ENCODE results near the gene TTLL8.

Gene TTLL8

GRCh38 chr22:50082197-50082715, 24.2 kb upstream of the TTLL8 start:
- no peak for DNase-seq

- DNase-seq: no peak
Observed at GRCh38 chr22:50081426-50082196, 23.5 kb upstream of the TTLL8 start.

- no peak for DNase-seq
Observed at GRCh38 chr22:50080077-50080465, 22.0 kb upstream of the TTLL8 start.

- DNase-seq: no peak
Observed at GRCh38 chr22:50078761-50079160, 20.7 kb upstream of the TTLL8 start.

GRCh38 chr22:50078246-50078645, 20.1 kb upstream of the TTLL8 start:
- no peak for DNase-seq

- DNase-seq: no peak
Observed at GRCh38 chr22:50076646-50077535, 18.8 kb upstream of the TTLL8 start.

- DNase-seq: peak; percentile 9
Observed at GRCh38 chr22:50074551-50075530, 16.7 kb upstream of the TTLL8 start.

GRCh38 chr22:50074056-50074455, 16.0 kb upstream of the TTLL8 start:
- no peak for DNase-seq

- no peak for DNase-seq
Observed at GRCh38 chr22:50072714-50073538, 14.8 kb upstream of the TTLL8 start.

GRCh38 chr22:50072167-50072555, 14.1 kb upstream of the TTLL8 start:
- no peak for DNase-seq

- DNase-seq: no peak
Observed at GRCh38 chr22:50071432-50072166, 13.5 kb upstream of the TTLL8 start.

- DNase-seq: no peak
Observed at GRCh38 chr22:50070366-50070765, 12.3 kb upstream of the TTLL8 start.

- DNase-seq: no peak
Observed at GRCh38 chr22:50068096-50068495, 10.0 kb upstream of the TTLL8 start.

GRCh38 chr22:50067244-50067643, 9.1 kb upstream of the TTLL8 start:
- DNase-seq: no peak

GRCh38 chr22:50064453-50064852, 6.4 kb upstream of the TTLL8 start:
- DNase-seq: no peak

GRCh38 chr22:50063589-50064393, 5.7 kb upstream of the TTLL8 start:
- DNase-seq: no peak

- no peak for DNase-seq
Observed at GRCh38 chr22:50062509-50063135, 4.5 kb upstream of the TTLL8 start.

GRCh38 chr22:50061824-50062355, 3.8 kb upstream of the TTLL8 start:
- no peak for DNase-seq

- no peak for DNase-seq
Observed at GRCh38 chr22:50061141-50061823, 3.2 kb upstream of the TTLL8 start.
